CD4-positive, alpha-beta T cell (primary cell): Measurements from ENCODE around the gene LRRC57. TPM values are rescaled to one million over a fixed set of nuclear protein-coding genes. Genes with fewer than 3 reads are reported as not detected.

Source experiments
- ATAC-seq: fragments of 200-7000 bp; cut with Tn5 transposase; one replicate; pipeline ENCODE4 v1.10.0; 2022; ENCODE audit warnings: mild to moderate bottlenecking; ENCODE audit not compliant: poor library complexity
- CTCF ChIA-PET: fragments of 350-600 bp; sonication (Branson Sonifier 250); formaldehyde crosslinking; loops from one replicate; lab custom pipeline; 2021; ENCODE audit warnings: antibody characterized with exemption, inconsistent platforms; lab: Charles Lee
- POLR2A ChIA-PET: fragments of 350-600 bp; sonication (Branson Sonifier 250); formaldehyde crosslinking; loops from one replicate; lab custom pipeline; 2021; ENCODE audit warnings: antibody characterized with exemption, inconsistent platforms; lab: Charles Lee
- DNase-seq, 14 experiments: peaks; one replicate each; pipeline ENCODE4 v3.0.0-alpha.2; 2013 to 2020; ENCODE audit warnings: mixed read lengths in 2 of 14
- H3K27ac ChIP-seq, 2 donors: one replicate each; pipeline versions ENCODE4 v1.5.1 to v1.7.0; 2013; ENCODE audit warnings: low read length in 2 of 2, low read depth in 1 of 2, mild to moderate bottlenecking in 1 of 2
- H3K27me3 ChIP-seq, 2 experiments: 1 replicate in 1 of 2; 2 replicates in 1 of 2; pipeline versions ENCODE4 v1.6.1 to v1.7.0; 2013; ENCODE audit warnings: low read length in 2 of 2, control low read depth in 1 of 2, mild to moderate bottlenecking in 1 of 2, moderate library complexity in 1 of 2; ENCODE audit not compliant: insufficient read depth in 2 of 2, control insufficient read depth in 1 of 2
- H3K36me3 ChIP-seq: one replicate; pipeline ENCODE4 v1.6.1; 2013; ENCODE audit warnings: low read length, control low read depth; ENCODE audit not compliant: insufficient read depth
- H3K4me1 ChIP-seq: one replicate; pipeline ENCODE4 v1.6.1; 2013; ENCODE audit warnings: low read length, control low read depth; ENCODE audit not compliant: insufficient read depth
- H3K4me3 ChIP-seq: one replicate; pipeline ENCODE4 v1.5.1; 2013; ENCODE audit warnings: mild to moderate bottlenecking, low read length, moderate library complexity
- H3K9me3 ChIP-seq, 2 experiments: 1 replicate in 1 of 2; 2 replicates in 1 of 2; pipeline versions ENCODE4 v1.6.1 to v1.7.0; 2013; ENCODE audit warnings: low read length in 2 of 2, mild to moderate bottlenecking in 2 of 2, control low read depth in 1 of 2, moderate library complexity in 1 of 2; ENCODE audit not compliant: control insufficient read depth in 1 of 2, insufficient read depth in 1 of 2
- H3K27ac Mint-ChIP-seq: one replicate; pipeline ENCODE4 v1.8.0; 2020; ENCODE audit warnings: mixed read lengths
- H3K27me3 Mint-ChIP-seq: one replicate; pipeline ENCODE4 v1.8.0; 2021; ENCODE audit warnings: mixed read lengths
- H3K36me3 Mint-ChIP-seq: one replicate; pipeline ENCODE4 v1.8.0; 2021; ENCODE audit warnings: low read depth, mixed read lengths
- H3K4me1 Mint-ChIP-seq: one replicate; pipeline ENCODE4 v1.8.0; 2021; ENCODE audit warnings: low read depth, mixed read lengths
- H3K4me3 Mint-ChIP-seq: one replicate; pipeline ENCODE4 v1.8.0; 2020; ENCODE audit warnings: mild to moderate bottlenecking, mixed read lengths
- H3K9me3 Mint-ChIP-seq: one replicate; pipeline ENCODE4 v1.8.0; 2020; ENCODE audit warnings: mixed read lengths
- intact Hi-C, 2 experiments: fragments of 100-400 bp; cut with DNase I in 1 of 2; cut with micrococcal nuclease in 1 of 2; formaldehyde crosslinking; loops; one replicate each; pipeline versions ENCODE4 v1.15.1 to v1.9.0; 2023 to 2025; cut with DNase I, micrococcal nuclease
- total RNA-seq, 174 experiments: library from RNA in 2 of 174; stranded (reverse) in 2 of 174; gene quantifications; one replicate each; pipeline ENCODE4 v1.2.3 and lab custom pipeline; 2021 to 2026
- TF ChIP-seq, protein P1 (sequence below): fragments of 200-600 bp; IDR thresholded peaks from one replicate; pipeline ENCODE4 v1.8.0; 2022; ENCODE audit warnings: antibody characterized with exemption, mild to moderate bottlenecking

The LRRC57 gene
- total RNA-seq, 2 experiments from 2014 or later = 25.8 to 29.6 TPM

DNA sequence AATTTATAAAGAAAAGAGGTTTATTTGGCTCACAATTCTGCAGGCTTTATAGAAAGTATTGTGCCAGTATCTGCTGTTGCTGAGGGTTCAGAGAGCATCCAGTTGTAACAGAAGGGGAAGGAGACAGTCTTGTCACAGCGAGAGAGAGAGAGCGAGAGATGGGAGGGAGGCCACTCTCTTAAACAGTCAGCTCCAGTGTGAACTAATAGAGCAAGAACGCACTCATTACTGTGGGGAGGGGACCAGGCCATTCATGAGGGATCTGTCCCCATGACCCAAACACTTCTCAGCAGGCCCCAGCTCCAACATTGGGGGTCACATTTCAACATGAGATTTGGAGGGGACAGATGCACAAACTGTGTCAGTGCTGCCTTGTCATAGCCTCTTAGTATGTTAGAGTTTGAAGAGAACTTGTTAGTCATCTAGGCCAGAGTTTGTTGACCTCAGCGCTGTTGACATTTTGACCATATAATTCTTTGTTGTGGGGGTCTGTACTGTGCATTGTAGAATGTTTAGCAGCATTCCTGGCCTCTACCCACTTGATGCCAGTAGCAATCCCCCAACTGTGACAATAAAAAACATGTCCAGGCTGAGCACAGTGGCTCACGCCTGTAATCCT is 42.1 kb upstream of the LRRC57 start:
- POLR2A ChIA-PET = no interaction called here
- Histone ChIP-seq H3K36me3 (no peaks in the 10 kb centered on the region), H3K4me1 (no peaks in the 10 kb centered on the region), H3K27ac (no peak overlapping the region), H3K9me3 (no peaks in the 10 kb centered on the region), H3K27me3 (no peaks in the 10 kb centered on the region), H3K4me3 (no peak overlapping the region)
- H3K36me3 Mint-ChIP-seq = no peaks in the 10 kb centered on the region
- H3K4me3 Mint-ChIP-seq = no peak overlapping the region
- intact Hi-C loops = no loop called here
- no peaks in the 10 kb centered on the region for H3K4me1 Mint-ChIP-seq
- H3K27me3 Mint-ChIP-seq = no peaks in the 10 kb centered on the region
- H3K9me3 Mint-ChIP-seq = no peaks in the 10 kb centered on the region
- H3K27ac Mint-ChIP-seq = no peak overlapping the region
- DNase-seq (no peak), ATAC-seq (no peak)
- CTCF ChIA-PET = no interaction called here
- TF ChIP-seq, protein P1, sequence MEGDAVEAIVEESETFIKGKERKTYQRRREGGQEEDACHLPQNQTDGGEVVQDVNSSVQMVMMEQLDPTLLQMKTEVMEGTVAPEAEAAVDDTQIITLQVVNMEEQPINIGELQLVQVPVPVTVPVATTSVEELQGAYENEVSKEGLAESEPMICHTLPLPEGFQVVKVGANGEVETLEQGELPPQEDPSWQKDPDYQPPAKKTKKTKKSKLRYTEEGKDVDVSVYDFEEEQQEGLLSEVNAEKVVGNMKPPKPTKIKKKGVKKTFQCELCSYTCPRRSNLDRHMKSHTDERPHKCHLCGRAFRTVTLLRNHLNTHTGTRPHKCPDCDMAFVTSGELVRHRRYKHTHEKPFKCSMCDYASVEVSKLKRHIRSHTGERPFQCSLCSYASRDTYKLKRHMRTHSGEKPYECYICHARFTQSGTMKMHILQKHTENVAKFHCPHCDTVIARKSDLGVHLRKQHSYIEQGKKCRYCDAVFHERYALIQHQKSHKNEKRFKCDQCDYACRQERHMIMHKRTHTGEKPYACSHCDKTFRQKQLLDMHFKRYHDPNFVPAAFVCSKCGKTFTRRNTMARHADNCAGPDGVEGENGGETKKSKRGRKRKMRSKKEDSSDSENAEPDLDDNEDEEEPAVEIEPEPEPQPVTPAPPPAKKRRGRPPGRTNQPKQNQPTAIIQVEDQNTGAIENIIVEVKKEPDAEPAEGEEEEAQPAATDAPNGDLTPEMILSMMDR = no peak

DNA sequence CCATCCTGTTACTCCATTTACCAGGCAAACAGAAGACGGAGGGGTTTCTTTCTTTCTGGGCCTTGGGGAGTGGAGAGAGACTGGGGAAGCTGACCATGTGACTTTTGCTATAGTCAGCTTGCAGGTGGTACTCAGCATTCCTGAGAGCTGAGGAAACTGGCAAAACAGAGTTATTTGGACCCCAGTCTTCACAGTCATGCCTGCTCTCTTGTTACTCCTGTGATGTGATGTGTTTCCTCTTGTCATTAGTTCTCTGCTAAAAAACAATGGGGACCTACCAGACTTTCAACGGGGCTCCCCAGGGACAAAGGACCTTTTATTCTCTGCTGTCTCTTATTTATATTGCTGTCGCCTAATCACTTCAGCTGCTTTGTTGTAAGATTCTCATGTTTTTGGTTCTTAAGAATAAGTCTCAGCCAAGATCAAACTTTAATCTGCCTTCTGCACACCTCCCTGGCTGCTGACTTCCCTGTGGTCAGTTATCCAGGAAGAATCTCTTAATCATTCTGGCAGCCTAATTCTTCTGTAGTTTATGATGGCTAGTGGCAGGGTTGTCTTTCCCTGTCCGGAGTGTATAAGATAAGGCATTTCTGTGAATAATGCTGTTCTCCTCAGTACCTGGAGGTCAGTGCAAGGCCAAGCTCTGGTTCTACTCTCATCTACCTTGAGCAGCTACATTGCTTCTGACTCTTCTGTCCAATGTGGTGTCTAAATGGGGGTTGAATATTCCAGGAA is 35.6 kb upstream of the LRRC57 start:
- Histone ChIP-seq H3K36me3 (no peaks in the 10 kb centered on the region), H3K27me3 (no peaks in the 10 kb centered on the region), H3K4me3 (no peak overlapping the region), H3K4me1 (peaks cover 16% of the 10 kb centered on the region), H3K9me3 (no peaks in the 10 kb centered on the region), H3K27ac (no peak overlapping the region)
- ATAC-seq (no peak), DNase-seq (no peak)
- POLR2A ChIA-PET = interaction anchor here (3.9 kb wide), 1 partner anchor 36 kb away, joined by 28 read pairs; the partner anchor contains the start of genes HAUS2 and LRRC57
- peak overlapping the region; percentile 34 for H3K27ac Mint-ChIP-seq
- intact Hi-C loops = no loop called here
- H3K36me3 Mint-ChIP-seq = no peaks in the 10 kb centered on the region
- CTCF ChIA-PET = no interaction called here
- peaks cover 2% of the 10 kb centered on the region for H3K27me3 Mint-ChIP-seq
- no peaks in the 10 kb centered on the region for H3K9me3 Mint-ChIP-seq
- no peak overlapping the region for H3K4me3 Mint-ChIP-seq
- peaks cover 31% of the 10 kb centered on the region for H3K4me1 Mint-ChIP-seq
- TF ChIP-seq, protein P1 = no peak

DNA sequence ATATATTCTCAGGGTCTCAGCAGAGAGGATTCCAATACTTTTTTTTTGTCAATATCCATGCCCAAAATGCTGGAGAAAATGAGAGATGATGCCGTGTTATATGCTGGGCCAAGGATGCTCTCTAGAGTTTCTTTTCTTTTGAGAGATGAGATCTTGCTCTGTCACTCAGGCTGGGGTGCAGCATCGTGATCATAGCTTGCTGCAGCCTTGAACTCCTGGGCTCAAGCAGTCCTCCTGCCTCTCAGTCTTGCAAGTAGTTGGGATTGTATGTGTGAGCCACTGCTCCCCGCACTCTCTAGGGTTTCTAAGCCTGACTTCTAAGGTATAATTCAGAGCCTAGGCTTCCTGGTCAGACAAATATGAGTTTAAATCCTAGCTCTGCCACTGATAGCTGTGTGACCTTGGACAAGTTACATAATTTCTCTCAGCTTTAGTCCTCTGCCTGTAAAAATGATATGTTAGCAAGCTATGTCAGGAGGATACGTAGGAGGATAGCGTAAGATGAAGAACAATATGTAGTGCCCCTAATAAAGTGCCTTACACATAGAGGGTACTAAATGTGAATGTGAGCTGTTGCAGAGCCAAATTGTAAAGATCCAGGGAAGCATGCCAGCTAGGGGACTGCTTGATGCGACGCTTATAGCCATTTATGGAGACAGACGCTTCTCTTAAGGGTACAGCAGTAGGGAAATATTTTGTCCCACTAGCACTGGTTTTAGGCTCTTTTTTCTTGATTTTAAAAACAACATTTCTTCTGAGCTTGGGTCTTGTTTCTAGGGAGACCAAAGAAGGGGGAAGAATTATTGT is 34.2 kb upstream of the LRRC57 start:
- TF ChIP-seq, protein P1 = no peak
- ChIA-PET POLR2A (interaction anchor here (2.4 to 3.9 kb wide), 4 partner anchors 23 to 92 kb away, joined by 13 to 28 read pairs (median 20); partner anchors contain the start of genes HAUS2, LRRC57 and ZNF106), CTCF (no interaction called here)
- H3K27me3 Mint-ChIP-seq = peaks cover 7% of the 10 kb centered on the region
- no peaks in the 10 kb centered on the region for H3K27me3 ChIP-seq
- no peaks in the 10 kb centered on the region for H3K9me3 ChIP-seq
- no peaks in the 10 kb centered on the region for H3K9me3 Mint-ChIP-seq
- peaks cover 16% of the 10 kb centered on the region for H3K4me1 ChIP-seq
- ATAC-seq (no peak), DNase-seq (no peak)
- H3K4me3 Mint-ChIP-seq = peak overlapping the region; percentile 2
- peak overlapping the region; percentile 86 for H3K27ac Mint-ChIP-seq
- intact Hi-C loops = no loop called here
- H3K36me3 Mint-ChIP-seq = no peaks in the 10 kb centered on the region
- peaks cover 35% of the 10 kb centered on the region for H3K4me1 Mint-ChIP-seq
- H3K27ac ChIP-seq = no peak overlapping the region
- no peak overlapping the region for H3K4me3 ChIP-seq
- H3K36me3 ChIP-seq = no peaks in the 10 kb centered on the region
